SU-DHL-6 (cell line): ENCODE results near the gene SHISA9.

ENCODE experiments used
- CTCF ChIP-seq: fragments of 200-600 bp; sonication (generic); IDR thresholded peaks from one replicate; pipeline ENCODE4 v1.5.1; 2017; ENCODE audit warnings: antibody characterized with exemption, mild to moderate bottlenecking, low read length, moderate library complexity; ENCODE audit not compliant: insufficient read depth, poor library complexity, severe bottlenecking
- EZH2phosphoT487 ChIP-seq: fragments of 200-600 bp; sonication (generic), shearing (Covaris generic); conservative IDR thresholded peaks from 2 replicates; pipeline ENCODE4 v1.6.1; 2018; ENCODE audit warnings: mild to moderate bottlenecking, antibody characterized with exemption, low read length, moderate library complexity, mixed read lengths

DNA sequence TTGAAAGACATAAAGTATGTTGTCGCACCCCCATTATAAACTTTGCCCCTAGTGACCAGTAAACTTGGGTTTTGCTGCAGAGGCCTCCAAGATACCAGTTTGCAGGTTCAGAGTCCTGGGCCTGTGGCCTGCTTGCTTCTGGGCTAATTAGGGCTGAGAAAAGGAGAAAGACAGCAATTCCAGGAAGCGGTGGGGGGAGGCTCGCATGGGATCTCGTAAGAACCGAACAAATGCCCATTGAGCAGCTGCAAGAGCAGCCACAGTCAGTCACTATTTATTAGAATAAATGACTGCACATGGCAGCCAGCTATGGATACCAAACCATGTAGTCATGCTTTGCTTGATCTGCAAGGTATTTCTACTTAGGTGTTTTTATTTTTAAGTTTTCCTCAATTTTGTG lies 4.9 kb downstream of the SHISA9 start:
- TF ChIP-seq CTCF: no peak
- no peak for TF ChIP-seq EZH2phosphoT487
